Lower leg skin (tissue), 3 donors: Measurements from ENCODE around the gene HBD.

ENCODE experiments used
- CTCF ChIP-seq, 3 donors: fragments of 450-650 bp; IDR thresholded peaks; one replicate each; pipeline ENCODE4 v1.5.1; 2016; ENCODE audit warnings: antibody characterized with exemption in 3 of 3, mild to moderate bottlenecking in 3 of 3, moderate library complexity in 2 of 3
- POLR2A ChIP-seq, 2 donors: fragments of 450-650 bp; IDR thresholded peaks; one replicate each; pipeline ENCODE4 v1.6.1; 2016 to 2017; ENCODE audit warnings: antibody characterized with exemption in 2 of 2, mild to moderate bottlenecking in 1 of 2, moderate library complexity in 1 of 2

DNA sequence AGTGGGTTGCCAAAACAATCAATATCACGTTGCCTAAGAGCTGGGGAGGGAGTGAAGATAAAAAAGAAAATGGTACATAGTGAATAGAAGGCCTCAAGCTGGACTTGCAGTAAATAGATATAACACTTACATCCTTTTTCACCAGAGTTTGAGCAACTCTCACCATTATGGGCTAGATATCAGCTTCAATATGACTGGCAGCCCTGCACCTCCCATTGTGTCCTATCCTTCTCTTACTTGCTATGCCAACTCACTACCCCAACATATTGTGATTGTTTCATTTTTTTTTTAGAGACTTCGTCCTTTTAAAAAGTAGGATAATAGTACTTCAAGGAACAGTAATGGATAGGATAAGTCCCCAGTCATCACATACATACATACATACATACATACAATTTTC is 7.9 kb upstream of the HBD start:
- TF ChIP-seq POLR2A (IDR thresholded peaks at IDR 0.05) = no peak
- no peak for TF ChIP-seq CTCF (IDR thresholded peaks at IDR 0.05)
